HG03571 (cell line): Measurements from ENCODE around the gene CDK10.

Experiments
- ATAC-seq: cut with Tn5 transposase; IDR thresholded peaks from one replicate; pipeline ENCODE4 v1.9.1; 2021; ENCODE audit not compliant: unreplicated experiment

CDK10 gene

GRCh38 chr16:89710709-89711564 lies 24.4 kb downstream of the CDK10 start:
- ATAC-seq: no peak

GRCh38 chr16:89711601-89712273 lies 25.2 kb downstream of the CDK10 start:
- ATAC-seq: no peak

- ATAC-seq: no peak
These were observed 25.8 kb downstream of the CDK10 start for GRCh38 chr16:89712274-89712781.

- ATAC-seq: no peak
These were observed 30.0 kb downstream of the CDK10 start for GRCh38 chr16:89716493-89716892.

- ATAC-seq: no peak
These were observed 30.6 kb downstream of the CDK10 start for GRCh38 chr16:89716916-89717687.

- no peak for ATAC-seq
These were observed 31.4 kb downstream of the CDK10 start for GRCh38 chr16:89717688-89718505.

- ATAC-seq: no peak
These were observed 34.0 kb downstream of the CDK10 start for GRCh38 chr16:89720551-89720812.

- ATAC-seq: no peak
These were observed 34.5 kb downstream of the CDK10 start, which contains the start of the genes VPS9D1 and ZNF276 for GRCh38 chr16:89720813-89721545. VPS9D1 (minus strand) TSS chr16:89720898; CDS start chr16:89720861, 37 bp downstream. ZNF276 (plus strand) TSS chr16:89721537; CDS start chr16:89721641, 104 bp downstream.

GRCh38 chr16:89721546-89722391 lies 35.3 kb downstream of the CDK10 start:
- ATAC-seq: no peak

- ATAC-seq: no peak
These were observed 36.1 kb downstream of the CDK10 start for GRCh38 chr16:89722392-89723278.

GRCh38 chr16:89723279-89724250 lies 37.1 kb downstream of the CDK10 start:
- ATAC-seq: no peak

- no peak for ATAC-seq
These were observed 41.1 kb downstream of the CDK10 start for GRCh38 chr16:89727406-89728120.

GRCh38 chr16:89729293-89729692 lies 42.8 kb downstream of the CDK10 start:
- no peak for ATAC-seq

GRCh38 chr16:89729863-89730593 lies 43.5 kb downstream of the CDK10 start:
- ATAC-seq: no peak

- ATAC-seq: no peak
These were observed 44.2 kb downstream of the CDK10 start for GRCh38 chr16:89730610-89731234.
